HepG2 (cell line): ENCODE data around the gene CSMD2.

Experiments
- EZH2 ChIP-seq: conservative IDR thresholded peaks from 2 replicates; pipeline ENCODE4 v1.6.1; 2012; ENCODE audit warnings: mild to moderate bottlenecking, low read depth, low read length, moderate library complexity
- FOXK2 ChIP-seq: fragments of 450-650 bp; IDR thresholded peaks from 2 replicates; pipeline ENCODE4 v1.6.1; 2016
- JUND ChIP-seq: sonication (generic); formaldehyde crosslinking; IDR thresholded peaks from 2 replicates; pipeline ENCODE4 v1.8.0; 2022; ENCODE audit warnings: mild to moderate bottlenecking, missing genetic modification reagents
- KDM5A ChIP-seq: fragments of 200-600 bp; sonication (generic); IDR thresholded peaks from 2 replicates; pipeline ENCODE4 v1.7.0; 2018; ENCODE audit warnings: antibody characterized with exemption, mild to moderate bottlenecking, low read length, borderline replicate concordance
- KLF6 ChIP-seq: IDR thresholded peaks from 2 replicates; pipeline ENCODE4 v1.8.0; 2016; ENCODE audit warnings: missing biosample characterization, missing genetic modification reagents
- POLR2A ChIP-seq, 2 experiments: IDR thresholded peaks; 2 replicates each; pipeline ENCODE4 v1.6.1; 2011; ENCODE audit warnings: low read depth in 2 of 2, low read length in 2 of 2, mild to moderate bottlenecking in 1 of 2, moderate library complexity in 1 of 2; ENCODE audit not compliant: insufficient read depth in 1 of 2
- TBX3 ChIP-seq: fragments of 450-650 bp; IDR thresholded peaks from 2 replicates; pipeline ENCODE4 v1.6.1; 2017; ENCODE audit warnings: antibody characterized with exemption, mild to moderate bottlenecking, inconsistent platforms, borderline replicate concordance
- ZNF274 ChIP-seq: sonication (generic); formaldehyde crosslinking; IDR thresholded peaks from 2 replicates; pipeline ENCODE4 v1.5.1; 2020; ENCODE audit warnings: mild to moderate bottlenecking, missing genetic modification reagents

DNA sequence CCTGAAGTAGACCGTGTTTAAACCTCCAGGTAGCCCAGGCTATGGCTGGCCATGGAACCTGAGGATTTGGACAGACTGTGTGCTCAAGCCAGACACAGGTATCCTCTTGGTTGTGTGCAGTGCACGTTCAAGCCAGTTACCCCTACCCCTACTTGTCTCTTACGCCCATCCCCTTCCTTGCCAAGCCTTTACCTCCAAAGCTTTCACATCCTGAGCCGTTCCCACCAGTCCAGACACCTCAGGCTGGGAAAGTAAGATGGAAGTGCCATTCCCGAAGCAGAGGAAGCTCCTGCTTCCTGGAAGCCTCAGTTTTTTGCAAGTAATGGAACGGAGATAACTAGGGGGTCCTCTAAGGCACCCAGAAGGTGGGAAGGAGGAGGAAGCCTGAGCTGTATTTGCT lies 342.6 kb downstream of the CSMD2 start:
- TF ChIP-seq KLF6 (CRISPR knock-in tag) (no peak), POLR2A (IDR thresholded peaks at IDR 0.05; ENCODE audit: insufficient read depth in 1 of 2, low read depth in 2 of 2, low read length in 2 of 2) (no peak), KDM5A (no peak), TBX3 (no peak), FOXK2 (no peak), ZNF274 (CRISPR knock-in tag) (no peak), JUND (CRISPR knock-in tag) (no peak), EZH2 (no peak)
